Measurements from ENCODE around the gene ATP5F1D. TPM values are rescaled to one million over a fixed set of nuclear protein-coding genes. Genes with fewer than 3 reads are reported as not detected.

The ATP5F1D gene
- total RNA-seq, 1 experiment from 2014 or later, result 179 TPM

- Histone ChIP-seq H2AFZ (ENCODE audit: low read length) (no peak overlapping the region), H3K4me2 (ENCODE audit: insufficient read depth, insufficient read length, low read length) (no peak overlapping the region), H4K20me1 (ENCODE audit: control insufficient read depth, insufficient read depth, insufficient read length) (no peaks in the 10 kb centered on the region), H3K79me2 (ENCODE audit: insufficient read depth, low read length) (peaks cover 7% of the 10 kb centered on the region; the same call in 1 of the 2 replicates), H3K27me3 (ENCODE audit: insufficient read depth, low read length) (no peaks in the 10 kb centered on the region), H3T11ph (ENCODE audit: low read length) (no peak overlapping the region), H2BK15ac (ENCODE audit: low read depth, low read length) (no peak overlapping the region), H3K9me3 (ENCODE audit: control insufficient read depth, low read depth, low read length) (no peaks in the 10 kb centered on the region), H3K18ac (ENCODE audit: insufficient read length, low read depth, low read length) (no peak overlapping the region), H2BK5ac (ENCODE audit: insufficient read length, low read length) (no peak overlapping the region), H4K5ac (ENCODE audit: insufficient read length, low read depth, low read length) (no peak overlapping the region), H3K23me2 (ENCODE audit: insufficient read length, low read depth, low read length, poor library complexity, severe bottlenecking) (no peaks in the 10 kb centered on the region), H4K8ac (replicated peaks; ENCODE audit: insufficient read length, low read depth, low read length) (no peak overlapping the region), H2AK5ac (ENCODE audit: insufficient read length, low read length) (no peak overlapping the region), H3K56ac (ENCODE audit: insufficient read length, low read depth, low read length) (no peak overlapping the region), H4K91ac (ENCODE audit: insufficient read length, low read depth, low read length) (no peak overlapping the region), H3K23ac (ENCODE audit: insufficient read length, low read depth, low read length) (no peak overlapping the region), H2BK12ac (ENCODE audit: insufficient read length, low read depth, low read length) (no peak overlapping the region), H3K4me1 (ENCODE audit: insufficient read depth, low read length) (no peaks in the 10 kb centered on the region), H3K9ac (ENCODE audit: extremely low read depth, insufficient read length, low read length) (no peak overlapping the region), H3K4ac (ENCODE audit: low read depth, low read length) (no peak overlapping the region), H2BK20ac (ENCODE audit: low read depth, low read length, poor library complexity, severe bottlenecking) (no peak overlapping the region), H3K79me1 (ENCODE audit: insufficient read depth, low read depth, low read length, poor library complexity, severe bottlenecking) (peaks cover 4% of the 10 kb centered on the region), H3K27ac (ENCODE audit: insufficient read length, low read depth, low read length) (no peak overlapping the region), H2BK120ac (ENCODE audit: low read depth, low read length, poor library complexity, severe bottlenecking) (no peak overlapping the region), H3K14ac (ENCODE audit: insufficient read depth, low read length) (no peak overlapping the region)
- no CpG with 5 or more reads among the region's 19 CpGs for WGBS (ENCODE audit: extremely low coverage, insufficient read length, low lambda C conversion rate)
- Mint-ChIP-seq H3K9me3 (no peaks in the 10 kb centered on the region), H3K4me1 (peaks cover 4 to 20% of the 10 kb centered on the region in 2 experiments; a peak in 3 of 4 replicates), H3K36me3 (ENCODE audit: insufficient read depth in 1 of 3, low read depth in 3 of 3) (peaks cover 2 to 9% (median 8%) of the 10 kb centered on the region in 3 experiments; a peak in 5 of 7 replicates), H3K27me3 (ENCODE audit: low read depth) (no peaks in the 10 kb centered on the region), H3K27ac (no peak overlapping the region), H3K4me3 (no peak overlapping the region)
- no peak for DNase-seq
- TF ChIP-seq, protein P1, sequence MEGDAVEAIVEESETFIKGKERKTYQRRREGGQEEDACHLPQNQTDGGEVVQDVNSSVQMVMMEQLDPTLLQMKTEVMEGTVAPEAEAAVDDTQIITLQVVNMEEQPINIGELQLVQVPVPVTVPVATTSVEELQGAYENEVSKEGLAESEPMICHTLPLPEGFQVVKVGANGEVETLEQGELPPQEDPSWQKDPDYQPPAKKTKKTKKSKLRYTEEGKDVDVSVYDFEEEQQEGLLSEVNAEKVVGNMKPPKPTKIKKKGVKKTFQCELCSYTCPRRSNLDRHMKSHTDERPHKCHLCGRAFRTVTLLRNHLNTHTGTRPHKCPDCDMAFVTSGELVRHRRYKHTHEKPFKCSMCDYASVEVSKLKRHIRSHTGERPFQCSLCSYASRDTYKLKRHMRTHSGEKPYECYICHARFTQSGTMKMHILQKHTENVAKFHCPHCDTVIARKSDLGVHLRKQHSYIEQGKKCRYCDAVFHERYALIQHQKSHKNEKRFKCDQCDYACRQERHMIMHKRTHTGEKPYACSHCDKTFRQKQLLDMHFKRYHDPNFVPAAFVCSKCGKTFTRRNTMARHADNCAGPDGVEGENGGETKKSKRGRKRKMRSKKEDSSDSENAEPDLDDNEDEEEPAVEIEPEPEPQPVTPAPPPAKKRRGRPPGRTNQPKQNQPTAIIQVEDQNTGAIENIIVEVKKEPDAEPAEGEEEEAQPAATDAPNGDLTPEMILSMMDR (conservative IDR thresholded peaks at IDR 0.05), result no peak
Observed at GRCh38 chr19:1219786-1220476, 21.6 kb upstream of the ATP5F1D start.

Measured in H9 (cell line).